Hematopoietic multipotent progenitor cell (in vitro differentiated cells): ENCODE results near the gene CD302. TPM values are rescaled to one million over a fixed set of nuclear protein-coding genes. Genes with fewer than 3 reads are reported as not detected.

Experiments used
- total RNA-seq: library from RNA; depleted of rRNA; stranded (reverse); fragments of >200 nt; gene quantifications from one replicate; pipeline ENCODE4 v1.2.3, GENCODE V29; 2012

CD302 gene
- total RNA-seq, 1 donor, result 16.4 TPM

Other genes starting within 250 kb of the CD302 start
- 72.7 TPM for gene BAZ2B, start 181.7 kb downstream of the CD302 start, total RNA-seq
- gene MARCHF7, start 85.7 kb downstream of the CD302 start, total RNA-seq, result 59.2 TPM
- 49.8 TPM for gene LY75, start 106.5 kb upstream of the CD302 start, total RNA-seq